ENCODE measurements around the gene IL10.

- TF ChIP-seq CTCF (IDR thresholded peaks at IDR 0.05) (no peak), POLR2A (IDR thresholded peaks at IDR 0.05) (no peak)
These were observed 31.1 kb downstream of the IL10 start for GRCh38 chr1:206741142-206741701.
